Astrocyte of the spinal cord (primary cell): ENCODE results near the gene TBC1D9.

Experiments used
- DNase-seq: peaks from one replicate; pipeline ENCODE4 v3.0.0; 2011; ENCODE audit warnings: low read depth, low spot score
- H3K4me3 ChIP-seq: 2 replicates; pipeline ENCODE4 v1.5.1; 2011; ENCODE audit warnings: low read depth, mild to moderate bottlenecking, low read length, moderate library complexity
- CTCF ChIP-seq: IDR thresholded peaks from 2 replicates; pipeline ENCODE4 v1.5.1; 2012; ENCODE audit warnings: low read depth, mild to moderate bottlenecking, low read length, inconsistent platforms
- in situ Hi-C: cut with HindIII; loops from 2 replicates; pipeline ENCODE4 v1.10.0; 2017; ENCODE audit warnings: low sequenced_read_pairs

The TBC1D9 gene

GRCh38 chr4:140666889-140667614, 89.1 kb downstream of the TBC1D9 start:
- no peak for DNase-seq
- in situ Hi-C loops: no loop called here
- TF ChIP-seq CTCF: no peak
- H3K4me3 ChIP-seq: no peak overlapping the region

- TF ChIP-seq CTCF: no peak
- no peak overlapping the region for H3K4me3 ChIP-seq
- peak; percentile 22 for DNase-seq
- in situ Hi-C loops: no loop called here
Observed at GRCh38 chr4:140662082-140662869, 93.9 kb downstream of the TBC1D9 start.

GRCh38 chr4:140661550-140661949, 94.6 kb downstream of the TBC1D9 start:
- in situ Hi-C loops: no loop called here
- TF ChIP-seq CTCF: no peak
- no peak overlapping the region for H3K4me3 ChIP-seq
- DNase-seq: no peak

- in situ Hi-C loops: no loop called here
- no peak overlapping the region for H3K4me3 ChIP-seq
- TF ChIP-seq CTCF: no peak
- no peak for DNase-seq
Observed at GRCh38 chr4:140659943-140660700, 96.1 kb downstream of the TBC1D9 start.

GRCh38 chr4:140654495-140654814, 101.7 kb downstream of the TBC1D9 start:
- peak; percentile 21 for DNase-seq
- in situ Hi-C loops: no loop called here
- no peak for TF ChIP-seq CTCF
- H3K4me3 ChIP-seq: no peak overlapping the region

GRCh38 chr4:140653718-140654494, 102.3 kb downstream of the TBC1D9 start:
- DNase-seq: peak; percentile 56
- TF ChIP-seq CTCF: no peak
- in situ Hi-C loops: no loop called here
- H3K4me3 ChIP-seq: no peak overlapping the region
